Panc1 (cell line): ENCODE results near the gene SETD2. TPM values are rescaled to one million over a fixed set of nuclear protein-coding genes. Genes with fewer than 3 reads are reported as not detected.

ENCODE experiments used
- ATAC-seq: fragments of 200-7000 bp; cut with Tn5 transposase; 2 replicates; pipeline ENCODE4 v1.9.1; 2020; ENCODE audit warnings: mild to moderate bottlenecking, moderate library complexity
- BruUV-seq: library from RNA; stranded (reverse); fragments of 400-500 nt; replicated peaks from 2 replicates; lab custom pipeline; 2021; lab: Mats Ljungman, UMichigan
- CTCF ChIA-PET: fragments of 300-600 bp; sonication (Branson Sonifier 250); formaldehyde crosslinking; loops from one replicate; lab custom pipeline; 2022; ENCODE audit warnings: antibody characterized with exemption; lab: Charles Lee
- POLR2A ChIA-PET: fragments of 300-600 bp; sonication (Branson Sonifier 250); formaldehyde crosslinking; loops from one replicate; lab custom pipeline; 2022; ENCODE audit warnings: antibody characterized with exemption; lab: Charles Lee
- DNase-seq: peaks from one replicate; pipeline ENCODE4 v3.0.0-alpha.2; 2010; ENCODE audit warnings: low read depth, low spot score
- H3K27ac ChIP-seq: 2 replicates; pipeline ENCODE4 v1.5.1; 2011; ENCODE audit warnings: mild to moderate bottlenecking, low read length, inconsistent platforms
- H3K27me3 ChIP-seq: fragments of 200-500 bp; sonication (Bioruptor generic); 2 replicates; pipeline ENCODE4 v1.6.0; 2014; ENCODE audit warnings: low read length, inconsistent platforms; ENCODE audit not compliant: control insufficient read depth, insufficient read depth
- H3K36me3 ChIP-seq: fragments of 200-500 bp; sonication (Bioruptor generic); 2 replicates; pipeline ENCODE4 v1.5.1; 2014; ENCODE audit warnings: inconsistent platforms, mild to moderate bottlenecking, low read length, moderate library complexity; ENCODE audit not compliant: control insufficient read depth, insufficient read depth
- H3K4me1 ChIP-seq: 2 replicates; pipeline ENCODE4 v1.5.1; 2011; ENCODE audit warnings: inconsistent platforms, mild to moderate bottlenecking, low read length, moderate library complexity; ENCODE audit not compliant: control insufficient read depth, insufficient read depth
- H3K4me3 ChIP-seq, 2 experiments: 2 replicates each; pipeline ENCODE4 v1.5.1; 2011 to 2012; ENCODE audit warnings: low read depth in 2 of 2, low read length in 2 of 2, mild to moderate bottlenecking in 2 of 2, inconsistent platforms in 1 of 2, moderate library complexity in 1 of 2
- H3K9me3 ChIP-seq: fragments of 200-500 bp; sonication (Bioruptor generic); 2 replicates; pipeline ENCODE4 v1.5.1; 2014; ENCODE audit warnings: low read depth, mild to moderate bottlenecking, inconsistent platforms, low read length, moderate library complexity; ENCODE audit not compliant: control insufficient read depth, insufficient read depth
- POLR2AphosphoS5 ChIP-seq: IDR thresholded peaks from 2 replicates; pipeline ENCODE4 v1.6.1; 2012; ENCODE audit warnings: mild to moderate bottlenecking, low read depth, low read length, moderate library complexity
- SIN3A ChIP-seq: IDR thresholded peaks from 2 replicates; pipeline ENCODE4 v1.6.1; 2012; ENCODE audit warnings: low read depth, mild to moderate bottlenecking, low read length, moderate library complexity, borderline replicate concordance; ENCODE audit not compliant: insufficient read depth
- TCF7L2 ChIP-seq: IDR thresholded peaks from 2 replicates; pipeline ENCODE4 v1.6.1; 2011; ENCODE audit warnings: mild to moderate bottlenecking, low read depth, low read length, inconsistent platforms
- in situ Hi-C: cut with HindIII; loops from 2 replicates; pipeline ENCODE4 v1.10.0; 2016; ENCODE audit warnings: low sequenced_read_pairs, low pct_unique_long_range_greater_than_20kb
- intact Hi-C: fragments of 100-400 bp; cut with micrococcal nuclease; formaldehyde crosslinking; loops from one replicate; pipeline ENCODE4 v1.10.0; 2022; ENCODE audit not compliant: unreplicated experiment
- total RNA-seq: library from RNA; stranded (reverse); gene quantifications from one replicate; pipeline ENCODE4 v1.2.1, GENCODE V29; 2021; ENCODE audit not compliant: unreplicated experiment
- TF ChIP-seq, protein P1 (sequence below), 2 experiments: IDR thresholded peaks; 2 replicates each; pipeline ENCODE4 v1.6.1; 2011 to 2012; ENCODE audit warnings: low read depth in 2 of 2, control low read depth in 1 of 2, low read length in 1 of 2, mild to moderate bottlenecking in 1 of 2, moderate library complexity in 1 of 2; ENCODE audit not compliant: insufficient read depth in 1 of 2
- TF ChIP-seq, protein P2 (sequence below): fragments of 450-650 bp; IDR thresholded peaks from 2 replicates; pipeline ENCODE4 v1.5.1; 2017; ENCODE audit warnings: mild to moderate bottlenecking

Gene SETD2
- total RNA-seq, 1 experiment from 2014 or later: 32.6 TPM

DNA sequence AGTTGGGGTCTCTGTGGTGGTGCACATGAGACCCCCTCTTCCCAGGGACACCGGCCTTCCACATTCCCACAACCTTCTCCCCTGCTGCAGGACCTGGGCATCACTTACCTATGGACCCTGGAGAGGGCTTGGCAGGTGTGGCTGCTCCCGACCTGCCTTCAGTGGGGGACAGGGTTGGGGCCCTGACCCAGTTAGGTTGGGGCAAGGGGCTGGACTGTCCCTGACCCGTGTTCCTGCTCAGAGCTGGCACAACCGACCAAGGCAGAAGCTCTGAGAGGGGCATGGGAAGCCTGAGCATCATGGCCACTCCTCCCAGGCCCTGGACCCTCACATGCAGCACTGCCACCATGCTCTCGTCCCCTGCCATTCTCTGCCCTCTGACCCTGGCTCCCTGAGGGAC, 178.3 kb downstream of the SETD2 start:
- peaks cover under 1% of the 10 kb centered on the region; the same call in 1 of the 2 replicates for H3K4me1 ChIP-seq
- H3K27me3 ChIP-seq: no peaks in the 10 kb centered on the region
- ATAC-seq (no peak), DNase-seq (no peak)
- no peaks in the 10 kb centered on the region for H3K36me3 ChIP-seq
- ChIA-PET POLR2A (no interaction called here), CTCF (no interaction called here)
- TF ChIP-seq, protein P1, sequence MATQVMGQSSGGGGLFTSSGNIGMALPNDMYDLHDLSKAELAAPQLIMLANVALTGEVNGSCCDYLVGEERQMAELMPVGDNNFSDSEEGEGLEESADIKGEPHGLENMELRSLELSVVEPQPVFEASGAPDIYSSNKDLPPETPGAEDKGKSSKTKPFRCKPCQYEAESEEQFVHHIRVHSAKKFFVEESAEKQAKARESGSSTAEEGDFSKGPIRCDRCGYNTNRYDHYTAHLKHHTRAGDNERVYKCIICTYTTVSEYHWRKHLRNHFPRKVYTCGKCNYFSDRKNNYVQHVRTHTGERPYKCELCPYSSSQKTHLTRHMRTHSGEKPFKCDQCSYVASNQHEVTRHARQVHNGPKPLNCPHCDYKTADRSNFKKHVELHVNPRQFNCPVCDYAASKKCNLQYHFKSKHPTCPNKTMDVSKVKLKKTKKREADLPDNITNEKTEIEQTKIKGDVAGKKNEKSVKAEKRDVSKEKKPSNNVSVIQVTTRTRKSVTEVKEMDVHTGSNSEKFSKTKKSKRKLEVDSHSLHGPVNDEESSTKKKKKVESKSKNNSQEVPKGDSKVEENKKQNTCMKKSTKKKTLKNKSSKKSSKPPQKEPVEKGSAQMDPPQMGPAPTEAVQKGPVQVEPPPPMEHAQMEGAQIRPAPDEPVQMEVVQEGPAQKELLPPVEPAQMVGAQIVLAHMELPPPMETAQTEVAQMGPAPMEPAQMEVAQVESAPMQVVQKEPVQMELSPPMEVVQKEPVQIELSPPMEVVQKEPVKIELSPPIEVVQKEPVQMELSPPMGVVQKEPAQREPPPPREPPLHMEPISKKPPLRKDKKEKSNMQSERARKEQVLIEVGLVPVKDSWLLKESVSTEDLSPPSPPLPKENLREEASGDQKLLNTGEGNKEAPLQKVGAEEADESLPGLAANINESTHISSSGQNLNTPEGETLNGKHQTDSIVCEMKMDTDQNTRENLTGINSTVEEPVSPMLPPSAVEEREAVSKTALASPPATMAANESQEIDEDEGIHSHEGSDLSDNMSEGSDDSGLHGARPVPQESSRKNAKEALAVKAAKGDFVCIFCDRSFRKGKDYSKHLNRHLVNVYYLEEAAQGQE (IDR thresholded peaks at IDR 0.05; ENCODE audit: insufficient read depth in 1 of 2, low read depth in 2 of 2, low read length in 1 of 2): no peak
- TF ChIP-seq TCF7L2 (no peak), SIN3A (no peak), POLR2AphosphoS5 (no peak)
- TF ChIP-seq, protein P2, sequence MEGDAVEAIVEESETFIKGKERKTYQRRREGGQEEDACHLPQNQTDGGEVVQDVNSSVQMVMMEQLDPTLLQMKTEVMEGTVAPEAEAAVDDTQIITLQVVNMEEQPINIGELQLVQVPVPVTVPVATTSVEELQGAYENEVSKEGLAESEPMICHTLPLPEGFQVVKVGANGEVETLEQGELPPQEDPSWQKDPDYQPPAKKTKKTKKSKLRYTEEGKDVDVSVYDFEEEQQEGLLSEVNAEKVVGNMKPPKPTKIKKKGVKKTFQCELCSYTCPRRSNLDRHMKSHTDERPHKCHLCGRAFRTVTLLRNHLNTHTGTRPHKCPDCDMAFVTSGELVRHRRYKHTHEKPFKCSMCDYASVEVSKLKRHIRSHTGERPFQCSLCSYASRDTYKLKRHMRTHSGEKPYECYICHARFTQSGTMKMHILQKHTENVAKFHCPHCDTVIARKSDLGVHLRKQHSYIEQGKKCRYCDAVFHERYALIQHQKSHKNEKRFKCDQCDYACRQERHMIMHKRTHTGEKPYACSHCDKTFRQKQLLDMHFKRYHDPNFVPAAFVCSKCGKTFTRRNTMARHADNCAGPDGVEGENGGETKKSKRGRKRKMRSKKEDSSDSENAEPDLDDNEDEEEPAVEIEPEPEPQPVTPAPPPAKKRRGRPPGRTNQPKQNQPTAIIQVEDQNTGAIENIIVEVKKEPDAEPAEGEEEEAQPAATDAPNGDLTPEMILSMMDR: no peak
- in situ Hi-C loops: no loop called here
- H3K27ac ChIP-seq: no peak overlapping the region
- H3K4me3 ChIP-seq: no peak overlapping the region
- BruUV-seq: no TSS peak
- H3K9me3 ChIP-seq: no peaks in the 10 kb centered on the region
- intact Hi-C loops: no loop called here

DNA sequence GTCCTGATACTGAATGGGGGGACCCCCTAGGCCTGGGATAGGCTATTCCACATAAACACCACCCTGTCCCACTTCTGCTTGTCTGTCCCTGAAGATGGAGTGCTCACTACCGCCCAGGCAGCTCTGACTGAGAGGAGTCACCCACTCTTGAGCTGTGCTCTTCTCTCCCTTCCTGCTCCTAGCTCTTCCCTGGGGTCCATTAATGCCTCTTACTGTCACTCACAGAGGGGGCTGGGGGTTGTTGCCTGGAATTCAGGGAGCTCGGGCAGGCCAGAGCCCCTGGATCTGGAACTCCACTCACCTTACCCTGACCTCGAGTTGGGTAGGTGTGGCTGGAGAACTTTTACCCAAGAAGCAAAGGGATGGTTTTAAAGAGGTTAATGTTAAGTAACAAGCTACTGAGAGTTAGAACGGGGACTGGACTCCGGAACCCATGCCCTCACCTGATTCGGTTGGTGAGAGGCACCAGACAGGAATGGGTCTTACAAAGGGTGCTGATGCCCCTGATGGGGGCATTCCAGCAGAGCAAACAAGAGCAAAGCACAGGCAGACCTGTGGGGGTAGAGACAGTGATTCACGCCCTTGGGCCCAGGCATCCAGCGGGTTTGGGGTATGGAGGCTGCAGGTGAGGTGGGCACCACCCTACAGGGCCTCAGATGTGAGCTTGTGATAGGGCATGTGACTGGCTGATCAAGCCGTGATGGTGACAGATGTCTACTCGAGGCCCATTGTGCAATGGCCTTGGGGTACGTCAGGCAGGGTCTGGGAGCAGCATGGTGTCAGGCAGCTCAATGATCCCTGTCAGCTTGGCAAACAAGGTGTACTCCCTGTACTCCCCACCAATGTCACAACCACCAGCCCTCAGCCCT, 179.1 kb downstream of the SETD2 start:
- no peak for TF ChIP-seq TCF7L2
- TF ChIP-seq, protein P1 (IDR thresholded peaks at IDR 0.05; ENCODE audit: insufficient read depth in 1 of 2, low read depth in 2 of 2, low read length in 1 of 2): no peak
- TF ChIP-seq SIN3A: no peak
- no peak overlapping the region for H3K4me3 ChIP-seq
- CTCF ChIA-PET: no interaction called here

More for the DNA sequence above, 179.1 kb downstream of the SETD2 start:
- in situ Hi-C loops (no loop called here), intact Hi-C loops (no loop called here)
- peaks cover 3% of the 10 kb centered on the region; the same call in 1 of the 2 replicates for H3K36me3 ChIP-seq
- no peaks in the 10 kb centered on the region for H3K9me3 ChIP-seq
- H3K4me1 ChIP-seq: peaks cover 3% of the 10 kb centered on the region; the same call in 1 of the 2 replicates
- no peaks in the 10 kb centered on the region for H3K27me3 ChIP-seq
- no peak for DNase-seq
- POLR2A ChIA-PET: no interaction called here
- ATAC-seq: no peak
- no peak overlapping the region for H3K27ac ChIP-seq
- no TSS peak for BruUV-seq
